PC-3 (cell line): ENCODE results near the gene PIGL.
"Not testable (repeated sequence)": the region's sequence is repeated elsewhere in the genome, so short reads cannot be mapped to it uniquely, and the experiment has no call there.

Source experiments
- CTCF ChIP-seq: fragments of 300-600 bp; sonication (generic); conservative IDR thresholded peaks from 2 replicates; pipeline ENCODE4 v1.5.1; 2017; ENCODE audit warnings: antibody characterized with exemption, low read depth, mild to moderate bottlenecking, low read length
- EZH2 ChIP-seq: fragments of 300-600 bp; sonication (generic); IDR thresholded peaks from one replicate; pipeline ENCODE4 v1.6.1; 2017; ENCODE audit warnings: antibody characterized with exemption, mild to moderate bottlenecking, low read length; ENCODE audit not compliant: unreplicated experiment
- EZH2phosphoT487 ChIP-seq: fragments of 300-600 bp; sonication (generic); IDR thresholded peaks from 2 replicates; pipeline ENCODE4 v1.6.1; 2018; ENCODE audit warnings: mild to moderate bottlenecking, antibody characterized with exemption, low read length, borderline replicate concordance

- TF ChIP-seq CTCF, EZH2, EZH2phosphoT487: not testable (repeated sequence)
These were observed 79.1 kb downstream of the PIGL start for GRCh38 chr17:16296072-16296471.
